Prostate gland (tissue), 2 donors: ENCODE measurements around the gene ITPR2.

Experiments used
- CTCF ChIP-seq, 4 experiments: fragments of 200-600 bp in 2 of 4; fragments of 450-650 bp in 2 of 4; sonication (generic) in 2 of 4; IDR thresholded peaks; 1 replicate in 3 of 4; 2 replicates in 1 of 4; pipeline ENCODE4 v1.5.1; 2016 to 2019; ENCODE audit warnings: antibody characterized with exemption in 4 of 4, mild to moderate bottlenecking in 2 of 4, moderate library complexity in 2 of 4
- POLR2A ChIP-seq: fragments of 450-650 bp; IDR thresholded peaks from one replicate; pipeline ENCODE4 v1.6.1; 2016; ENCODE audit warnings: antibody characterized with exemption, mild to moderate bottlenecking
- POLR2AphosphoS5 ChIP-seq: sonication (generic); formaldehyde crosslinking; IDR thresholded peaks from one replicate; pipeline ENCODE4 v1.6.1; 2017; ENCODE audit warnings: antibody characterized with exemption

- TF ChIP-seq CTCF (IDR thresholded peaks at IDR 0.05) (no peak), POLR2A (no peak), POLR2AphosphoS5 (no peak)
These were observed 144.6 kb downstream of the ITPR2 start for GRCh38 chr12:26688344-26688904.
